ENCODE data around the gene FHL3.
A peak's percentile ranks its signal among the peaks of the same experiment; 100 is the strongest.
"Not testable (repeated sequence)": the region's sequence is repeated elsewhere in the genome, so short reads cannot be mapped to it uniquely, and the experiment has no call there.

FHL3 gene

DNA sequence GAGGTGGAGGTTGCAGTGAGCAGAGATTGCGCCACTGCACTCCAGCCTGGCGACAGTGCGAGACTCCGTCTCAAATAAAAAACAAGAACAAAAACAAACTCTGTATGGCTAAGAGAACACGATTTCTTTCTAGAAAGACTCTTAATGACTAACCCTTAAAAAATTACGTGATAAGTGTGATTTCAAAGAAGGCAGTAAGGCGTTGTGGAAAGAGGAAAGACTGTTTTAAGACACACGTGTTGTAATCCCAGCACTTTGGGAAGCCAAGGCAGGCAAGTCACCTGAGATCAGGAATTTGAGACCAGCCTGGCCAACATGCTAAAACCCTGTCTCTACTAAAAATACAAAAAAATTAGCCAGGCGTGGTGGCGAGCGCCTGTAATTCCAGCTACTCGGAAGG is 41.2 kb downstream of the FHL3 start:
- H3K27me3 ChIP-seq (replicated peaks in 2 of 5; ENCODE audit: control insufficient read depth in 4 of 5, insufficient read depth in 5 of 5, low read length in 4 of 5); H3K27ac ChIP-seq (ENCODE audit: insufficient read depth in 1 of 2, low read depth in 1 of 2, low read length in 2 of 2, poor library complexity in 1 of 2, severe bottlenecking in 2 of 2); H3K9me3 ChIP-seq (ENCODE audit: control extremely low read depth in 1 of 5, control insufficient read depth in 4 of 5, insufficient read depth in 2 of 5, low read depth in 1 of 5, low read length in 4 of 5); POLR2A ChIA-PET; DNase-seq; H3K4me3 ChIP-seq (ENCODE audit: control insufficient read depth in 1 of 7, extremely low read depth in 1 of 7, insufficient read depth in 4 of 7, low read depth in 2 of 7, low read length in 6 of 7); CTCF ChIA-PET; H3K4me1 ChIP-seq (ENCODE audit: control extremely low read depth in 1 of 4, control insufficient read depth in 4 of 4, insufficient read depth in 4 of 4, low read length in 3 of 4): not testable (repeated sequence)
- WGBS (ENCODE audit: insufficient coverage): 84% methylated on average over 11 of the region's 12 CpGs
- H3K36me3 ChIP-seq (ENCODE audit: control insufficient read depth in 4 of 4, insufficient read depth in 4 of 4, low read length in 3 of 4): peaks cover 19 to 64% (median 41%) of the 10 kb centered on the region in 4 experiments

DNA sequence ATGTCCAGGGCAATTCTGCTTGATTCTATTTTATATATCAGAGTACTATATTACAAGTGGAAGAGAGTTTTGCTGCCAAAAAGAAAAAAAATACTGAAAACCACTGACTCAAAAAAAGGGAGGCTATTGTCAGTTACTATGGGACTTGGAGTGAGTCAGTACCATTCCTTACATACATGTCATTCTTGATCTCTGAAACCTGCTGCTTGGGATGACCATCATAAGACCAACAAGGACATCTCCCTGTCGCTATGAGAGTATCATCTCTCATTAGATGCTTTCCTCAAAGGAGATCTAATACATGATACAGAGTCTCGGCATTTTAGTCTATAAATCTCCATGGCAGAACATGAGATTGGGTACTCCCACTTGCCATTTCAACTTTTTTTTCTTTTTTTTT is 46.6 kb downstream of the FHL3 start:
- WGBS (ENCODE audit: insufficient coverage): no CpG with 5 or more reads among the region's 2 CpGs
- H3K9me3 ChIP-seq (ENCODE audit: control extremely low read depth in 1 of 5, control insufficient read depth in 4 of 5, insufficient read depth in 2 of 5, low read depth in 1 of 5, low read length in 4 of 5): no peaks in the 10 kb centered on the region
- no peaks in the 10 kb centered on the region for H3K27me3 ChIP-seq (replicated peaks in 2 of 5; ENCODE audit: control insufficient read depth in 4 of 5, insufficient read depth in 5 of 5, low read length in 4 of 5)
- H3K36me3 ChIP-seq (ENCODE audit: control insufficient read depth in 4 of 4, insufficient read depth in 4 of 4, low read length in 3 of 4): peaks cover 4 to 50% (median 33%) of the 10 kb centered on the region in 4 experiments
- no peaks in the 10 kb centered on the region for H3K4me1 ChIP-seq (ENCODE audit: control extremely low read depth in 1 of 4, control insufficient read depth in 4 of 4, insufficient read depth in 4 of 4, low read length in 3 of 4)
- DNase-seq: no peak
- ChIA-PET POLR2A (no interaction called here), CTCF (interaction anchor here (0.6 to 2.0 kb wide), 4 partner anchors 9 to 116 kb away, joined by 3 to 7 read pairs (median 3); no protein-coding TSS in a partner anchor)
- H3K4me3 ChIP-seq (ENCODE audit: control insufficient read depth in 1 of 7, extremely low read depth in 1 of 7, insufficient read depth in 4 of 7, low read depth in 2 of 7, low read length in 6 of 7): no peak overlapping the region
- H3K27ac ChIP-seq (ENCODE audit: insufficient read depth in 1 of 2, low read depth in 1 of 2, low read length in 2 of 2, poor library complexity in 1 of 2, severe bottlenecking in 2 of 2): no peak overlapping the region

DNA sequence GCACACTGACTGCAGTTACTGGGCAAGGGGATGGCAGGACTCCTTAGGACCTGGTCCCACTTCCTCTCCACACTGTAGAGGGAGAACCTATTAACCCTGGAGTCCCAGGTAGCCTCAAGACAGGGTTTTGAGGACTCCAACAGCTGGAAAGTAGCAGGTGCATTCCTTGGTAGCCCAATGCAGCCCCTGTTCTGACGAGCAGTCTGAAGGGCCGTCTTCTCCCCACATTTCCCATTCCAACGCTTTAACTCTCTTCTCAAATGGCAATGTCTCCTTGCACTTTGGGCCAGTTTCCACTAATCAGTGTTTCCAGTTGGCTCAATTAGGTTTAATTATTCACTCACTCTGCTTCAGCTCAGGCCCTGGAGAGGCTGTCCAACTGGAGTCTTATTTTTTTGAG is 49.6 kb downstream of the FHL3 start:
- ChIA-PET CTCF (interaction anchor here (0.7 to 1.3 kb wide), 2 partner anchors 23 to 69 kb away, joined by 3 to 4 read pairs; no protein-coding TSS in a partner anchor), POLR2A (no interaction called here)
- Histone ChIP-seq H3K27ac (ENCODE audit: insufficient read depth in 1 of 2, low read depth in 1 of 2, low read length in 2 of 2, poor library complexity in 1 of 2, severe bottlenecking in 2 of 2) (no peak overlapping the region), H3K9me3 (ENCODE audit: control extremely low read depth in 1 of 5, control insufficient read depth in 4 of 5, insufficient read depth in 2 of 5, low read depth in 1 of 5, low read length in 4 of 5) (no peaks in the 10 kb centered on the region), H3K4me1 (ENCODE audit: control extremely low read depth in 1 of 4, control insufficient read depth in 4 of 4, insufficient read depth in 4 of 4, low read length in 3 of 4) (no peaks in the 10 kb centered on the region), H3K36me3 (ENCODE audit: control insufficient read depth in 4 of 4, insufficient read depth in 4 of 4, low read length in 3 of 4) (peaks cover 2 to 38% (median 25%) of the 10 kb centered on the region in 4 experiments), H3K27me3 (replicated peaks in 2 of 5; ENCODE audit: control insufficient read depth in 4 of 5, insufficient read depth in 5 of 5, low read length in 4 of 5) (no peaks in the 10 kb centered on the region), H3K4me3 (ENCODE audit: control insufficient read depth in 1 of 7, extremely low read depth in 1 of 7, insufficient read depth in 4 of 7, low read depth in 2 of 7, low read length in 6 of 7) (no peak overlapping the region)
- WGBS (ENCODE audit: insufficient coverage): 100% methylated on average over 1 of the region's 3 CpGs
- no peak for DNase-seq

DNA sequence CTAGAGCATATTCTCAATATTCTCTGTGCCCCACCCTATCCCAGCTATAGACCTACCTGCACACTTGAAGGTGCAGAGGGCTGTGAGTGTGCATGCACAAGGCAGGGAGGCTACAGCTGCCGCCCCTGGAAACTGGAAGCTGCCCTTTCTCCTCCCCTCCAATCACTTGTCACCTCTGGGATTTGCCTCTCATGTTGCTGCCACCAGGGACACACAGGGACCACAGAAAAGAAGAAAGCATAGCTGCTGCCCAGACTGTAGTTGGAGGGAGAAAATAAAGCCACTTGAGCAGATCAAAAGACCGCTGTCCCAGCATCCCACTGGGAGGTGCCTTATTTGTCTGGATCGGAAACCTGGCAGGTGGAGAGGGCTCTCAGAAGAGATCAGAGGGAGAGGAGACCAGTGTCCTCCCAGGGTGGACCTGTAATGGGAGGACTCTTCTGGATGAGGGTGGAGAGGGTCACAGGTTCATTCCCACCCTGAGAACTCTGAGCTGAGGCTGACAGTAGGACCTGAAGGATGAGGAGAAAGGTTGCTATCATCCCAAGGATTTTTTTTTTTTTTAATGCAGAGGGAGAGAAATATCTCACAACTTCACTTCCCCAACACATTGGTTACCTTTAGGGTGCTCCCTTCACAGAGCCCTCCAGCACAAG is 50.9 kb downstream of the FHL3 start:
- CTCF ChIA-PET: interaction anchor here (1.1 to 1.3 kb wide), 2 partner anchors 35 to 67 kb away, joined by 3 to 4 read pairs; partner anchors contain the start of gene SF3A3
- no peaks in the 10 kb centered on the region for H3K4me1 ChIP-seq (ENCODE audit: control extremely low read depth in 1 of 4, control insufficient read depth in 4 of 4, insufficient read depth in 4 of 4, low read length in 3 of 4)
- H3K4me3 ChIP-seq (ENCODE audit: control insufficient read depth in 1 of 7, extremely low read depth in 1 of 7, insufficient read depth in 4 of 7, low read depth in 2 of 7, low read length in 6 of 7): no peak overlapping the region
- H3K36me3 ChIP-seq (ENCODE audit: control insufficient read depth in 4 of 4, insufficient read depth in 4 of 4, low read length in 3 of 4): peaks cover 0 to 31% (median 18%) of the 10 kb centered on the region in 4 experiments
- H3K27ac ChIP-seq (ENCODE audit: insufficient read depth in 1 of 2, low read depth in 1 of 2, low read length in 2 of 2, poor library complexity in 1 of 2, severe bottlenecking in 2 of 2): no peak overlapping the region
- 100% methylated on average over 2 of the region's 3 CpGs for WGBS (ENCODE audit: insufficient coverage)
- H3K9me3 ChIP-seq (ENCODE audit: control extremely low read depth in 1 of 5, control insufficient read depth in 4 of 5, insufficient read depth in 2 of 5, low read depth in 1 of 5, low read length in 4 of 5): no peaks in the 10 kb centered on the region
- DNase-seq: peak in 2 of 3 donors; percentile 12 to 22
- H3K27me3 ChIP-seq (replicated peaks in 2 of 5; ENCODE audit: control insufficient read depth in 4 of 5, insufficient read depth in 5 of 5, low read length in 4 of 5): no peaks in the 10 kb centered on the region
- POLR2A ChIA-PET: no interaction called here

DNA sequence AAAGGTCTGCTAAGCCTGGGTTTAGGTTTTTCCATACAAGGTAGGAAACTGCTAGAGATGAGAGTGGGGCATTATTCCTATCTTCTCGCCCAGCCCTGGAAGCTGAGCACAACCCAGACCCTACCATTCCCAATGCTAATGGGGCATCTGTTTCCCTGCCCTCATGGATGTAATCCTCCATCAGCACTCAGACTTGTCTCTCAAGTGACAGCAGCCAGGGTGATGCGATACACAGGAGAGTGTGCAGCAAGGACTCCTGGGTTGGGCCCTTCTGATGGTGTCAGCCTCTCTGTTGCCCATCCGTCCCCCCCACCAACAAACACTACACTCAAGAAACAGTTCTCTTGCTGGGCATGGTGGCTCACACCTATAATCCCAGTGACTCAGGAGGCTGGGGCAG is 52.6 kb downstream of the FHL3 start:
- H3K9me3 ChIP-seq (ENCODE audit: control extremely low read depth in 1 of 5, control insufficient read depth in 4 of 5, insufficient read depth in 2 of 5, low read depth in 1 of 5, low read length in 4 of 5): no peaks in the 10 kb centered on the region
- POLR2A ChIA-PET: no interaction called here
- no peaks in the 10 kb centered on the region for H3K4me1 ChIP-seq (ENCODE audit: control extremely low read depth in 1 of 4, control insufficient read depth in 4 of 4, insufficient read depth in 4 of 4, low read length in 3 of 4)
- 80% methylated on average over 3 of the region's 3 CpGs for whole genome bisulfite sequencing (ENCODE audit: insufficient coverage)
- H3K27me3 ChIP-seq (replicated peaks in 2 of 5; ENCODE audit: control insufficient read depth in 4 of 5, insufficient read depth in 5 of 5, low read length in 4 of 5): no peaks in the 10 kb centered on the region
- no peak overlapping the region for H3K27ac ChIP-seq (ENCODE audit: insufficient read depth in 1 of 2, low read depth in 1 of 2, low read length in 2 of 2, poor library complexity in 1 of 2, severe bottlenecking in 2 of 2)
- CTCF ChIA-PET: interaction anchor here (0.7 to 1.2 kb wide), 3 partner anchors 17 to 77 kb away, joined by 3 read pairs; no protein-coding TSS in a partner anchor
- peaks cover 0 to 14% (median 6%) of the 10 kb centered on the region in 4 experiments for H3K36me3 ChIP-seq (ENCODE audit: control insufficient read depth in 4 of 4, insufficient read depth in 4 of 4, low read length in 3 of 4)
- DNase-seq: no peak
- H3K4me3 ChIP-seq (ENCODE audit: control insufficient read depth in 1 of 7, extremely low read depth in 1 of 7, insufficient read depth in 4 of 7, low read depth in 2 of 7, low read length in 6 of 7): no peak overlapping the region

DNA sequence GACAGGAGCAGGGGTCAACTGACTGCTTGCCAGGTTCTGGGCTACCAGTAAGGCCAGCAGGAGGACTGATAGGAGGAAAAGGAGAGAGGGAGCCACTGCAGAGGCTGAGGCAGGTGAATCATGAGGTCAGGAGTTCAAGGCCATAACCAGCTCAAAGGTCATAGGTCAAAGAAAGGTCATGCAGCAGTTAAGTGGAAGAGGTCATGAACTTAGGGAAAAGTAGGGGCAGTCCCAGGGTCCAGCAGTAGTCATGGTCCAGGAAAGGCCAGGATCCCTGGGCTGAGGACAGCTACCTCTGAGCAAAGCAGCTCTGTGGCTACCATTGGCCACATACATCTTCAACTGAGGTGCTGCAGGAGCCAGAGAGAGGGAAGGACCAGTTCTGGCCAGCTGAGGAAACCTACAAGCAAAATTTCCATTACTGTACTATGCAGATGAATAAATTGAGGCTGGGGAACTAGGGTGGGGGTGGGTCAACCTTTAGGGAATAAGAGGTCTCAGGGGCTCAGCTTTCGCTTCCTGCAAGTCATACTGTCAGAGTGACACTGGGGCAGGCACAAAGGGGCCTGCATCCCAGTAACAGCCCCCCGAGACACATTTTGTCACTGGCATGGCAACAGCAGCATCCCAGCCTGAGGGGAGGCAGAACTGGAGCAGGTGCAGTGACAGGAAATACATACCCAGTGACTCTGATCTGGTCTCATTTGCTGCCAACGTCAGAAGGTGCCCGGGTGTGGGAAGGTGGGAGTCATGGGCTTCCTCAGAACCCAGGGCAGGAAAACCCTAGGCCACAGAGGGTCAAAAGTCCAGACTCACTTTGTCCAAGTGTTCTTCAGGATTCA is 53.3 kb downstream of the FHL3 start:
- no peak for DNase-seq
- Histone ChIP-seq H3K27me3 (replicated peaks in 2 of 5; ENCODE audit: control insufficient read depth in 4 of 5, insufficient read depth in 5 of 5, low read length in 4 of 5) (no peaks in the 10 kb centered on the region), H3K4me3 (ENCODE audit: control insufficient read depth in 1 of 7, extremely low read depth in 1 of 7, insufficient read depth in 4 of 7, low read depth in 2 of 7, low read length in 6 of 7) (no peak overlapping the region), H3K9me3 (ENCODE audit: control extremely low read depth in 1 of 5, control insufficient read depth in 4 of 5, insufficient read depth in 2 of 5, low read depth in 1 of 5, low read length in 4 of 5) (no peaks in the 10 kb centered on the region), H3K27ac (ENCODE audit: insufficient read depth in 1 of 2, low read depth in 1 of 2, low read length in 2 of 2, poor library complexity in 1 of 2, severe bottlenecking in 2 of 2) (no peak overlapping the region), H3K4me1 (ENCODE audit: control extremely low read depth in 1 of 4, control insufficient read depth in 4 of 4, insufficient read depth in 4 of 4, low read length in 3 of 4) (peaks cover 0 to 6% (median 3%) of the 10 kb centered on the region in 4 experiments), H3K36me3 (ENCODE audit: control insufficient read depth in 4 of 4, insufficient read depth in 4 of 4, low read length in 3 of 4) (peaks cover 0 to 6% (median 1%) of the 10 kb centered on the region in 4 experiments)
- 76% methylated on average over 3 of the region's 4 CpGs for WGBS (ENCODE audit: insufficient coverage)
- ChIA-PET POLR2A (no interaction called here), CTCF (interaction anchor here (0.7 to 1.2 kb wide), 3 partner anchors 16 to 79 kb away, joined by 3 read pairs; no protein-coding TSS in a partner anchor)
